GM18526 (cell line): ENCODE results near the gene EEFSEC.

Experiments
- POLR2A ChIP-seq: IDR thresholded peaks from 3 replicates; pipeline ENCODE4 v1.6.1; 2011; ENCODE audit not compliant: insufficient read length; ENCODE audit errors: extremely low read depth

The EEFSEC gene

DNA sequence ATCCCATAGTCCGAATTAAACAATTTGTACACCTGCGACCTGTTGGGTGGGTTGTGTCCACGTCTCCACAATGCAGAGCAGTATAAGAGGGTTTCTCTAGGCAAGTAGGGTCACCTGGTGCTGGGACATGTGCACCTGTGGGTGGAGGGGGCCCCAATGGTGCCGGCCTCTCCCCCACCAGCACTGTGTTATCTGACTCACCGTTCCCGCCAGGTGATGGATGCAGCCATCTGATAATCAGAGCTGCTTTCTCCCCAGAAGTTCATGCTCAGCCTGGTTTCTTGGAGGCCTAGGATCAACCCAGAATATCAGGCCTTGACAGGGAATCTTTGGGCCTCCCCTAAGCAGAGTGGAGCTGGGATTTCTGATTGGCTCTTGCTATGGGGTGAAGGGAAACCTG, 227.4 kb downstream of the EEFSEC start:
- no peak for TF ChIP-seq POLR2A

DNA sequence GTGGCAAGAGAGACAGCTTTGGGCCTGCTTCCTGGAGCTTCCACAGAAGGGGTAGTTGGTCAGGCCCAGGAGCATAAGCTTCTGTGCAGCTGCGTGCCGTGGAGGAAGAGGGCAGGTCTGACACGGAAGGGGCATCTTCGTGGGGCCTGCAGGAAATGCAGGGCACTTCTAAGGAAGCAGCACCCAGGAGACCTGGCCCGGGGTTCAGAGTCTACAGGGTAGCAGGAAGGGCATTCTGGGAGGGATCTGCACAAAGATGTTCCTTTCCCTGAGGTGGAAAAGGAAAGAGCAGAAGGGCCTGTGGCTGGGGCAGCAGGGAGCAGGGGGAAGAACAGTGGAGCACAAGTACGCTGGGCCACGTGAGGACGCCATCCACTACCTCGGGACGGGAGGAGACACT, 228.3 kb downstream of the EEFSEC start:
- TF ChIP-seq POLR2A: no peak

GRCh38 chr3:128382221-128382807, 229.0 kb downstream of the EEFSEC start:
- no peak for TF ChIP-seq POLR2A

DNA sequence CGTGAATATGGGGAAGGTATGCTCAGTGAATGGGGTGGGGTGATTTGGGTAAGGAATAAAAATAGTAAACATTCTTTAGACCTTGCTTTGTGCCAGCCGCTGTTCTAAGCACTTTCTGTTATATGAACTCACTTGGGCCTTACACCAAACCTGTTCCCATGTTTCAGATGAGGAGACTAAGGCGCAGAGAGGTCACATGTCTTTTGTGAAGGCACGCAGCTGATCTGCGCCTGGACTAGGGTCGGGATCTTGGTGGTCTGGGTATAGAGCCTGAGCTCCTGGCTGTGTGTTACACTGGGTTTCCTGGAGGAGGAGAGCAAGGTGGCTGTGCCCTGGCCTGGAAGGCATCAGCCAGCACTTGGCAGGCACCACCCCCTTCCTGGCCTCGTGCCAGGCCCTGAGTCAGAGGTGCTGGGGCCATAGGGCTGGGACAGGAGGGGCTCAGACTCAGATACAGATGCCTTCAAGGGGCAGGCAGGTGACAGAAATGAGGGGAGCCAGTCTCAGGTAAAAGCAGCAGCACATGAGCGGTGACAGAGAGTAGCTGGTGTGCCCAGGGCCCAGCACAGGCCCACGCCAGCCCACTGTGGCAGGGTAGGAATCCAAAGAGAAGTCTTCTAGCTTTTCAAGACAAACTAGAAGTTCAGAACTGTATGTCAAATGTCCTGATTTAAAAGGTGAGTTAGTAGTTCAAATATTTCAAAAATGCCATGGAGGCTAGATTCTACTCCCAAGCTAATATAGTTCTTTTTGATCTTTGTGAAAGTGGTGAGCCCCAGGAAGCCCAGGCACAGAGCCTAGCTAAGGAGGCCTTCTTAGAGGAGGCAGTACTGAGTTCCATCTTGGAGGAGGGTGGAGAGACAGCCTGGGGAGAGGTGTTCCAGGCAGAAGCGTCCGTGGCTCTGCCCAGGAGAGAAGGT, 230.3 kb downstream of the EEFSEC start:
- TF ChIP-seq POLR2A: no peak

GRCh38 chr3:128385080-128385832, 232.0 kb downstream of the EEFSEC start:
- no peak for TF ChIP-seq POLR2A

DNA sequence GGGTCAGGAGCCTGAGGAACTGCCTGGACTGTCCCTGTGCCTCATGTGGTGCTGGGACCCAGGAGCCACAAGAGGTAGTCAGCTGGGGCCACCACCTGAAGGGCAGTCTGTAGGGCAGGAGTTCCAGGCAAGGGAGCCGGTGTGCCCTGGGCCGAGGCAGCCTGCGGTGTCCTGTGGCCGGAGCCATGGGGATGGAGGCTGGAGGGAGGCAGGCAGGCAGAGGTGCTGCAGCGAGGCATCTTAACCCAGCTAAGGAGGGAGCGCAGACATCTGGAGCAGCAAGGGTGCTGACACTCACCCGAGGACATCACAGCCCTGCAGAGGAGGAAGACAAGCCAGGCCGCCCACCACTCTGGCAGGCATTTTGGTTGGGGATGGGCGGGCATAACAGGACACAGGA, 235.7 kb downstream of the EEFSEC start:
- no peak for TF ChIP-seq POLR2A

DNA sequence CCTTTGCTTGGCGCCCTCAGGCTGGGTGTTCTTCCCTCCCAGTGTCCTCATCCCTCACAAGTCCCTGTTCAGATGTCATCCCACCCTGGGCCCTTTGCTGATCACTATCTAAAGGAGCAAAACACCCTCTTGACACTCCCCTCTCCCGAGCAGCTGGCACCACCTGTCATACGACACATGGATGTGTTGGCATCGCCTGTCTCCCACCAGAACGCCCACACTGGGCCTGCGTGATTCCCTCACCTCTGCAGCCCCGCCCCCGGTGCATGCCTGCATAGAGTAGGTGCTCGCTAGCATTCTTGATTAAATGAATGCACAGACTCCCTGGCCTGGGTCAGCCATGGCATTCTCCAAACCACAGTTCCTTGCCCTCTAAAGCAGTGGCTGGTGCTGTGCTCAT, 237.6 kb downstream of the EEFSEC start:
- no peak for TF ChIP-seq POLR2A

- TF ChIP-seq POLR2A: no peak
Measured at GRCh38 chr3:128392021-128392420, 238.7 kb downstream of the EEFSEC start.

DNA sequence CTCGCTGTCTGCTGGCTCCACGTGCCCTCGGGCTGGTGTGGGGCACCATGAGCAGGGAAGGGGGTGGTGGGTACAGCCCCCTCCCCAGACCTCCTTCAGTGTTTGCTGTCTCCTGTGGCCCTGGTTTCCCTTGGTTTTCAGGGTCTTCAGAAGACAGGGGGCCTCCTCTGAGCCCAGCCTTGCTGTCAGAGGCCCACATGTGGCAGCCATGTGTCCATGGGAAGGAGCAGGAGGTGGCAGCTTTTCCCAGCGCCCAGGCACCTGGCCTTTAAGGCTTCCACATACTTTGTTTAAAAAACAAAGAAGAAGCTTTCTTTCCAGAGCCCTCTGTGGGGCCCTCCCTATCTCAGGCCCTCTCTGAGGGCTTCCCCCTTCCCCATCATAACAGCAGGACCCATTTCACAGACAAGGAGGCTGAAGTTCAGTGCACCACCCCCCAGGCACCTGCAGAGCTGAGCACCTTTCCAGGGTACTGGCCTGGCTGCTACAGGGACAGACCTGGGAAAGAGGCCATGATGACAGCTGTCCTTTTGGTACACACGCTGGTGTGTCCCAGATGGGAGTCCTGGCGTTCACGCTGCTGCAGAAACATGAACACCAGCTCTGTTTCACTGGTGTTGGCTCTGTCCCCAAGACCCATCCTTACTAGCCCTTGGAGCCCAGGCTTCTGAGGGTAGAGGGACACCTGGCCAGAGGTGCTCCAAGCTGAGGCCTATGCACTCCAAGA, 239.7 kb downstream of the EEFSEC start:
- TF ChIP-seq POLR2A: no peak

DNA sequence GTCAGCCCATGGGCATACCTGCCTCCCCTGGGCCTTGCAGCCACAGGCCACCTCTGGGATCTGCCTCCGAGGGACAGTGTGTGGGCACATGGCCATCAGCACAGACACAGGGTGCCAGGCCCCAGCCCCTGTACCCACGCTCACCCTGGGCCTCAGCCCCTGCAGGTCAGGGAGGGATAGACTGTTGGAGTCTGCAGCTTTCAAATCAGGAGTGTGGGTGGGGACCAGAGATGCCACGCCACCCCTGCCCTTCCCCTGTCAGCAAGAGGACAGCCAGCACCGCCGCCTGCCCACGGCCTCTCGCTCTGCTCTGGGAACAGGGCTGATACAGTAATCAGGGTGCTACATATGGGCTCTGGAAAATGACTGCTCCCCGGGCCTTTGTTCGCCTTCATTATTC, 240.8 kb downstream of the EEFSEC start:
- TF ChIP-seq POLR2A: no peak

- TF ChIP-seq POLR2A: no peak
Measured at GRCh38 chr3:128395046-128395445, 241.8 kb downstream of the EEFSEC start.

DNA sequence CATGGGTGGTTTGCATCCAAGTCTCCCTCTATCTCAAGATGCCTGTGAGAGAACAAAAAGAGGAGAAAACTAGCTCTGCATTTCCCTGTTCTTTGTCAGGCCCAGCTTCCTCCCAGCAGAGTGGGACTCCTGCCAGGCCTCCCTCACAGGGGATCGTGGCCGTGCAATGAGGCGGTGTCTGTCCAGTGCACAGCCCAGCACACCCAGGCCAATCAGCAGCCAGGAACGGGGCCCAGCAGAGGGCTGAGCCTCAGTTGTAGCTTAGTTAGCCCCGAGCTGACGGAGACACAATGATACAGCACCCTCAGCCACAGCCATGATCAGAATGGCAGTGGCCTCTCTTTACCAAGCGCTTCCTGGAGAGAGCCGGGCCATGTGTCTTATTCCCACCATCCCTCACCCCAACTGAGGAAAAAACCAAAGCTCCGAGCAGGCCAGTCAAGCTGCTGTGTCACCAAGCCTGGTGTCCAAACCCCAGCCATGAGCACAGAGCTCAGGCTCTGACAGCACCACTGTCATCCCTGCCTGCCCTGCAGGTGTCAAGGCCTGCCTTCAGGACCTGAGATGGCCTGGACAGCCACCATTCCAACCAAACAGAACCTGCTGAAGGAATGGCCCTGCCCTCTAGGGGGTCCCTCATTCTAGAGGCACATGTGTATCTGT, 242.3 kb downstream of the EEFSEC start:
- no peak for TF ChIP-seq POLR2A

DNA sequence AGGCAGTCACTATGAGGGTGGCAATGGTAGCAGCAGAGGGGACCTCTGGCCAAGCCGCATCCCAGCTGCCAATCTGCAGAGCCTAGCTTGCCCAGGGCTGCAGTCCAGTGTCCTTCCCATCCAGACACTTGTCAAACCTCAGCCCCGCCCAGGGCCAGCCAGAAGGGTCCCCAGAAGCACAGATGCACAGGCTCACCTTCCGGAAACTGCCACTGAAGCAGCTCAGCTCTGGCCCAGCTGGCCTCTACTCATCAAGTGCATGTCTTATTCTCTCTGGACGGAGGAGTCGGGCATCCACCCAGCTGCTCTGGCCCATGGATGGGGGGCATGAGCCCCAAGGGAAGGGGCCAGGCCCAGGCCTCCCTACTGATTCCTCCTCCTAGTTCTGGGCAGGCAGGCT, 244.2 kb downstream of the EEFSEC start:
- no peak for TF ChIP-seq POLR2A

DNA sequence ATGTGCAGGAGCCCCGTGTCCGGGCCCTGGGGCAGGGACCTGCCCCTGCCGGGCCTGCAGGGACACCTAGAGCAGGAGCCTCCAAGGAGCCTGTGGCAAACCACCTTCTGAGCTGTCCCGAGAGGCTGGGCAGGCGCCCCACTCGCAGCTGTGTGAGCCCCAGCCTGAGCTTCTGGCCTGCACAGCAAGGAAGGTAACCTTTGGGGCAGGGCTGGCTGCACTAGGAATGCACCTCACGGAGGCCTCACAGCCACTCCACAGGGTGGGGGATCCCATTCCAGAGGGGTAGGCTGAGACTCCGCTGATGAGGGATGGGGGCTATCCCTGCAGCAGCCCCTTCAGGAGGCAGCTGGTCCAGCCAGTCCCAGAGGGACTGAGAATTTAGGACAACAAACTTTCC, 245.3 kb downstream of the EEFSEC start:
- no peak for TF ChIP-seq POLR2A
